Activated CD4-positive, alpha-beta T cell treated with anti-CD3 and anti-CD28 coated beads for 48 hours (primary cell): ENCODE results near the gene MAN1A1.

ENCODE experiments used
- DNase-seq: peaks from one replicate; pipeline ENCODE4 v3.0.0-alpha.2; 2020

The MAN1A1 gene

GRCh38 chr6:119345114-119345513 lies 4.4 kb downstream of the MAN1A1 start:
- no peak for DNase-seq

GRCh38 chr6:119344306-119344705 lies 5.3 kb downstream of the MAN1A1 start:
- no peak for DNase-seq

GRCh38 chr6:119343573-119344146 lies 5.9 kb downstream of the MAN1A1 start:
- no peak for DNase-seq

- no peak for DNase-seq
These were observed 6.4 kb downstream of the MAN1A1 start for GRCh38 chr6:119343167-119343566.

- no peak for DNase-seq
These were observed 7.1 kb downstream of the MAN1A1 start for GRCh38 chr6:119342430-119342829.

GRCh38 chr6:119340796-119341487 lies 8.6 kb downstream of the MAN1A1 start:
- DNase-seq, result no peak

GRCh38 chr6:119339941-119340456 lies 9.6 kb downstream of the MAN1A1 start:
- DNase-seq, result no peak

GRCh38 chr6:119337762-119338161 lies 11.8 kb downstream of the MAN1A1 start:
- no peak for DNase-seq

GRCh38 chr6:119337252-119337651 lies 12.3 kb downstream of the MAN1A1 start:
- DNase-seq, result no peak

- no peak for DNase-seq
These were observed 14.9 kb downstream of the MAN1A1 start for GRCh38 chr6:119334535-119335264.

- DNase-seq, result no peak
These were observed 15.8 kb downstream of the MAN1A1 start for GRCh38 chr6:119333707-119334295.

GRCh38 chr6:119333063-119333609 lies 16.4 kb downstream of the MAN1A1 start:
- no peak for DNase-seq

GRCh38 chr6:119331663-119332286 lies 17.8 kb downstream of the MAN1A1 start:
- no peak for DNase-seq

- no peak for DNase-seq
These were observed 18.9 kb downstream of the MAN1A1 start for GRCh38 chr6:119330520-119331113.

- DNase-seq, result no peak
These were observed 19.8 kb downstream of the MAN1A1 start for GRCh38 chr6:119329794-119330180.

- DNase-seq, result no peak
These were observed 20.4 kb downstream of the MAN1A1 start for GRCh38 chr6:119328892-119329793.

- DNase-seq, result no peak
These were observed 21.3 kb downstream of the MAN1A1 start for GRCh38 chr6:119328254-119328653.

- no peak for DNase-seq
These were observed 21.8 kb downstream of the MAN1A1 start for GRCh38 chr6:119327810-119328209.

GRCh38 chr6:119326291-119327005 lies 23.1 kb downstream of the MAN1A1 start:
- DNase-seq, result no peak

GRCh38 chr6:119325559-119326265 lies 23.8 kb downstream of the MAN1A1 start:
- DNase-seq, result no peak
